GM21360 (cell line): ENCODE measurements around the gene ZNF44.

Experiments
- ATAC-seq: cut with Tn5 transposase; IDR thresholded peaks from one replicate; pipeline ENCODE4 v1.9.1; 2021; ENCODE audit warnings: mild to moderate bottlenecking, moderate library complexity; ENCODE audit not compliant: unreplicated experiment

Gene ZNF44

GRCh38 chr19:12265921-12266704 lies 28.6 kb downstream of the ZNF44 start:
- no peak for ATAC-seq

GRCh38 chr19:12261554-12261953 lies 33.1 kb downstream of the ZNF44 start:
- no peak for ATAC-seq

GRCh38 chr19:12260861-12261260 lies 33.8 kb downstream of the ZNF44 start:
- ATAC-seq = no peak

DNA sequence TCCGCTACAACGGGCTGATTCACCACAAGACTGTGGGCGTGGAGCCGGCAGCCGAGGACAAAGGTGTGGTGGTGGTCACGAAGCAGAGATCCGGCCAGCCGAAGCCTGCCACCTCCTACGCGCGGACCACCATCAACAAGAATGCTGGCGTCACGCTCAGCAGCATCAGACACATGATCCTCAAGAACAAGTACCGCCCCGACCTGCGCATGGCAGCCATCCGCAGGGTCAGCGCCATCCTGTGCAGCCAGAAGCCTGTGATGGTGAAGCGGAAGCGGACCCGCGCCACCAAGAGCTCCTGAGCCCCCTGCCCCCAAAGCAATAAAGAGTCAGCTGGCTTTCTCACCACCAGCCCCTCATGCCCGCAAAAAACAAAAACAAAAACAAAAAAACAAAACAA lies 34.4 kb downstream of the ZNF44 start:
- ATAC-seq = no peak

- ATAC-seq = no peak
These were observed 39.3 kb downstream of the ZNF44 start for GRCh38 chr19:12255372-12255771.

GRCh38 chr19:12247644-12248222 lies 47.0 kb downstream of the ZNF44 start:
- no peak for ATAC-seq

DNA sequence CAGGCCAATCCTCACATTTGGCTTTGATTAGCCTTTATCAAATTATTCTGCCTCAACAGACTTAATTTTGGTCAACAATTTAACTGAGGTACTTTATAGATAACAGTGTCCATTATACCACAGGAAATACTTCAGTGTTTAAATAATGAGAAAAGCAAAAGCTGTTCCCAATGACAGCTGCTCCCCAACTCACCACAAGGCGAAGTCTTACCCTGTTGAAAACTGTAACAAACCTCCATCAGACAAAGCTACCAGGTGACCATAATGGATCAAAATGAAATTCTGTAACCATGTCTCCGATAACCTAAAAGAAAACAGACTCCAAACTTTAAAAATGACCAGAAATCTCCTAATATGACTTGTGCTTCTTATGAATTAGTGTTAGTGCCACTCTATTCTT lies 50.3 kb downstream of the ZNF44 start:
- no peak for ATAC-seq

DNA sequence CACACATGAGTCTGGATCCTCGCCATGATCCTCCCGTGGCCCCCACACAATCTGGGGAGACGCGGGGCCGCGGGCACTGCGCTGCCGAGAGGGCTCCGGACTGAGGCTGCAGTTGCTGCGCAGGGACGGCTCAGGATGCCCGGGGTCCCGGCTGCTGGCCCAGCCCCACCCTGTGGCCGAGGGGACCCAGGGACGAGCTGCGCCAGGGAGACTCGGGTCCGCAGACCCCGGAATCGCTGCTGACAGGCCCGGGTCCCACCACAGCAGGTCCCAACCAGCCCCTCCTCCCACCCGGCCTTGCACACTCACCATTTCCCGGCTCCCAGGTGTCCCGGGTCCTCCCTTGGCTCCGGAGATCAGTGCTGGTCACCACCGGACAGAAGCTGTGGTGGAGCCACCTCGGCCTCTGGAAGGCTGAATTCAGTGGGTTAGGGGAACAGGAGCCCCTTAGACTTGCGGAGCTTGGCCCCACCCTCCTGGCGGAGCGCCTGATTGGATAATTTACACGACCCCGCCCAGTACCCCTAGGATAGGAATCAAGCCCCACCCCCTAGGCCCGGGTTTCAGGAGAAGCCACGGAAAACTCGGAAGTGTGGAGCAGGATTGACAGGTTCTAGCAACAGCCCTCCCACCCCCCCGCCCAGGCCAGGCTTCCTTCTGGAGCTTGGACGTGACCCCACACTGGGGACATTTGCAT lies 57.4 kb downstream of the ZNF44 start:
- no peak for ATAC-seq

DNA sequence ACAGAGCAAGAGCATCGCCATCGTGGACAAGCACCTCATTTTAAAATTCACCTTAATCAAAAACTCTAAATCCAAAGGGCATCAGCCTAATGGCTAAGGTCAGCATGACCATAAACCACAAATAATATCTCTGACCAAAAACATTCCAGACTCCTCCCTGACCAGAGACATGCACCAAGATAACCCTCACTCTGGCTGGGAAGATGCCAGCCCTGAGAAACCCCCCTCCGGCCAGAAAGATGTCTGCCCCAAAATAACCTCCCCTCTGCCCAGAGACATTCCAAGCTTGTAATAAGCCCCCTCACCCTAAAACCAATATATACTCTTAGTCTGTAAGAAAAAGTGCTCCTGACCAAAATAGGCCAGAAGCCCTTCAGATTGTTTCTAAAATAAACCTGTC lies 61.7 kb downstream of the ZNF44 start:
- no peak for ATAC-seq

DNA sequence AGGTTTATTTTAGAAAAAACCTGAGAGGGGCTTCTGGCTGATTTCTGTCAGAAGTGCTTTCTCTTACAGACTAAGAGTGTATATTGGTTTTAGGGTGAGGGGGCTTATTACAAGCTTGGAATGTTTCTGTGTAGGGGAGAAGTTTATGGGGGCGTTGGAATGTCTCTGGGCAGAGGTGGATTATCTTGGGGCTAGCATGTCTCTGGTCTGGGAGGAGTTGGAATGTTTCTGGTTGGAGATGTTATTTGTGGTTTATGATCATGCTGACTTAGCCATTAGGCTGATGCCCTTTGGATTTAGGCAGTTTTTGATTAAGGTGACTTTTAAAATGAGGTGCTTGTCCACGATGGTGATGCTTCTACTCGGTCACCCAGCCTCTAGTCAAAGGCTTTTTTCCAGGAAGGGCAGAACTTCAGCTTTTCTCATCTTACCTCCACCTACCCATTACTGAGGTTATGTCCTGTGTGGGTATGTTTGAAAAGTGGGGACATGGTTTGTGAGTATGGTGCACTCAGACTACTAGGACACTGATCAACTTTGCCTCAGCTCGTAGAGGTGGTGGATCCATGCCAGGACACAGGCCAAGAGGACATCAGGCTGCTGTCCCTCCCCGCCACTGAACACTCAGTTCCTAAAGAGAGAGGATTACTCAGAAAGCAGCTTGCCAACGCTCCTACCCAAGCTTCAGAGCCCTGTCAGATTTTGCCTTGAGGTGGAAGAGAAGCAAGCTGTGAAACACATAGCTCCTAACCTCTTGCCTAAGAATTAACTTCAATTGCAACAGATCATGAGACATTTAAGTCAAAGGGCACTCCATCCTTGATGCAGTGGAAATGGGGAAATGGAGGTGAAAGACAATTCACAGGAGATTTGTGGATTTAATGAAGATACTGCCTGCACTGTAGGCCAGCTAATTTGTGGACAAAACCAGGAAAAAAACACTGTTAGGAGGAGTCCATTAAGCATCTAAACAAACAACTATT lies 63.6 kb downstream of the ZNF44 start:
- ATAC-seq = no peak

- ATAC-seq = no peak
These were observed 64.7 kb downstream of the ZNF44 start for GRCh38 chr19:12229990-12230389.

GRCh38 chr19:12224676-12225075 lies 70.0 kb downstream of the ZNF44 start:
- ATAC-seq = no peak

DNA sequence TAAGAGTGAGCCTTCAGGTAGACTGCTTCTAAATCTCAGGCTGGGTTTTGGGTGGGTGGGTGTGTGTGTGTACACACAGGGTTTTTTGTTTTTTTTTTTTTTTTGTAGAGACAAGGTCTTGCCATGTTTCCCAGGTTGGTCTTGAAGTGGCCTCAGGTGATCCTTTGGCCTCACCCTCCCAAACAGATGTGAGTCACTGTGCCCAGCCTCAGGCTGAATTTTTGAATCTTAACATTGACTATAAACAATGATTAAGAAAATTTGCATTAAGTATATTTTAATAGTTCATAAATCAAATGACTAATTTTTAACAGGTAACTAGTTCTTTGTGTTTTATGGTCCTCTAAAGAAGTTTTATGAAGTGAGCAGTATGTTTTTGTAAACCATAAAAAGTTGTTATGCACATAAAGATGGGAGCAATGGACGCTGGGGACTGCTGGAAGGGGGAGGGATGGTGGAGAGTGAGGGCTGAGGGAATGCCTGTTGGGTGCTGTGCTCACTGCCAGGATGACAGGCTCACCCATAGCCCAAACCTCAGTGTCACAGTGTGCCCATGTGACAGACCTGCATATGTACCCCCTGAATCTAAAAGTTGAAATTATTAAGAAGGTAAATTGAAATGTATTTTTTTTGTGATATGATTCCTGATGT lies 71.6 kb downstream of the ZNF44 start:
- ATAC-seq = no peak
